GM18867 (cell line): ENCODE results near the gene RGPD3.

Experiments used
- ATAC-seq: cut with Tn5 transposase; IDR thresholded peaks from one replicate; pipeline ENCODE4 v1.9.1; 2021; ENCODE audit warnings: mild to moderate bottlenecking, moderate library complexity; ENCODE audit not compliant: unreplicated experiment

Gene RGPD3

GRCh38 chr2:106344302-106344701 lies 123.9 kb downstream of the RGPD3 start:
- ATAC-seq: no peak

GRCh38 chr2:106343274-106343673 lies 124.9 kb downstream of the RGPD3 start:
- ATAC-seq: no peak

DNA sequence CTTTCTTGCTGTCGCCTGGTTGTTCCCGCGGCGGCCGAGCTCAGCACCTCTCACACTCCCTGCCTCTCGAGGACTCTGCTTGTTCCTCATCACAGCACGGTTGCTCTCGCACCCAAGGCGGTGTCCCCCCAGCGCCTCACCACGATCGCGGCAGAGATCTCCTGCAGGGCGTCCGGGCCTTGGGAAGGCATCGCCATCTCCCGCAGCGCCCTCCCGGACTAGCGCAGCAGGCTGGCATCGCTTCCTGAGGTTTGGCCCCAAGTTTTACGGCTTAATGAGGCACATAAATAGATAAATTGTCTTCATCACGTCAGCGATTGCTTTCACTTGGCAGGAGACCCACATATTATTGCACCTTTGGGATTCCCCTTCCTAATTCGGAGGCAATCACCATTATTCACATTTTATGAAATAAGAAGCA lies 125.4 kb downstream of the RGPD3 start:
- no peak for ATAC-seq

DNA sequence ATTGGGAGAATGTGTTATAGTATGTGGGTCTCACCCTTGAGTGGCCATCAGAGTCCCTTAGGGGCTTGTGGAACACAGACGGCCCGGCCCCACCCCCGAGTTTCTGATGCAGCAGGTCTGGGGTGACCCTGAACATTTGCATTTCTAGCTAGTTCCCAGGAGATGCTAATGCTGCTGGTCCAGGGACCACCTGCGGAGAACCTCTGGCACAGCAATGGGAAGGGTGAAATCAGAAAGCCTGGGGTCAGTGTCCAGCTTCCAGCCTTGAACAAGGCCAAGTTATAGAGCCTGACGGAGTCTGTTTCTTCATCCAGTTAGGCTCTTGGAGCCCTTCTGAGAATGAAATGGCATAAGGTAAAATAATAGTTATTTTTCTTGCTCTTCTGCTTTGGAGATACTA lies 126.5 kb downstream of the RGPD3 start:
- ATAC-seq: no peak
